OCI-M1 (cell line): Measurements from ENCODE around the gene NXPH4.

Experiments used
- DNase-seq: peaks from one replicate; lab custom pipeline; 2025; lab: John Stamatoyannopoulos, UW

NXPH4 gene

DNA sequence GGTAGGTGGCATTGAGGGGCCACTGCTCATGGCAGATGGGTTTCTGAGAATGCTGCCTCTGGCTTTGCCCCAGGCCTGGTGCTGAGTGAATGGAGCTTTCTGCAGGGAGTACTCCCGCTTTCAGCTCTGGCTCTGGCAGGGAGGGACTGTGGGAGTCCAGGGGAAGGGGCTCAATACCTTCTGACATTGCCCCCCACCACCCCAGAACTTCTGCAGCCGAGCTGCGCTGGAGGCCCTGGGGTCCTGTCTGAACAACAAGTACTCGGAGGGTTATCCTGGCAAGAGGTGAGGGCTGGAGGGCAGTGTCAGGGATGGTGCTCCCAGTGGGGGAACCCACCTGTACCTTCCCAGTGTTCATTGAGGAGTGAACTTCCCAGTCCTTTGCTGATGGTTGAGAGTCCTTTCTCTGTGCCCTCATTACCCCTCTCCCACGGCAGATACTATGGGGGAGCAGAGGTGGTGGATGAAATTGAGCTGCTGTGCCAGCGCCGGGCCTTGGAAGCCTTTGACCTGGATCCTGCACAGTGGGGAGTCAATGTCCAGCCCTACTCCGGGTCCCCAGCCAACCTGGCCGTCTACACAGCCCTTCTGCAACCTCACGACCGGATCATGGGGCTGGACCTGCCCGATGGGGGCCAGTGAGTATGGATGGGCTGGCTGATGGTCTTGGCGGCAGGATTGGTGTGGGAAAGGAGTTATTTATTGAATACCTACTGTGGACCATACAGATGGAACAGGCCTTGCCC, 14.9 kb downstream of the NXPH4 start:
- no peak for DNase-seq

DNA sequence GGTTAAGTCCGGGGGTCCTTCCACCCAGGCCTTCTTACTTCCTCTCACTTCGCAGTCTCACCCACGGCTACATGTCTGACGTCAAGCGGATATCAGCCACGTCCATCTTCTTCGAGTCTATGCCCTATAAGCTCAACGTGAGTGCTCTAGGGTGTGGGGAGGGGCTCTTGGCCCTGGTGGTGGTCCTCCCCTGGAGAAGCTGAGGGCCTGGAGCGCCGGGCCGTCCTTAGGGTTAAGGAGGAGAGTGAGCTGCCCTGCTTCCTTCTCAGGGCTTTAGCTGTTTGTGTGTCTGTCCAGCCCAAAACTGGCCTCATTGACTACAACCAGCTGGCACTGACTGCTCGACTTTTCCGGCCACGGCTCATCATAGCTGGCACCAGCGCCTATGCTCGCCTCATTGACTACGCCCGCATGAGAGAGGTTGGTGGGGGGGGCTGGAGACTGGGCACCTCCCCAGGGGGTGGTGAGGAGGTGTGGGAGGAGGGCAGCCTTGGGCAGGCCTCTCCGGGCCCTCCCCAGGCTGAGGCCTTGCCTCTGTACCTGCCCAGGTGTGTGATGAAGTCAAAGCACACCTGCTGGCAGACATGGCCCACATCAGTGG, 15.7 kb downstream of the NXPH4 start:
- no peak for DNase-seq

DNA sequence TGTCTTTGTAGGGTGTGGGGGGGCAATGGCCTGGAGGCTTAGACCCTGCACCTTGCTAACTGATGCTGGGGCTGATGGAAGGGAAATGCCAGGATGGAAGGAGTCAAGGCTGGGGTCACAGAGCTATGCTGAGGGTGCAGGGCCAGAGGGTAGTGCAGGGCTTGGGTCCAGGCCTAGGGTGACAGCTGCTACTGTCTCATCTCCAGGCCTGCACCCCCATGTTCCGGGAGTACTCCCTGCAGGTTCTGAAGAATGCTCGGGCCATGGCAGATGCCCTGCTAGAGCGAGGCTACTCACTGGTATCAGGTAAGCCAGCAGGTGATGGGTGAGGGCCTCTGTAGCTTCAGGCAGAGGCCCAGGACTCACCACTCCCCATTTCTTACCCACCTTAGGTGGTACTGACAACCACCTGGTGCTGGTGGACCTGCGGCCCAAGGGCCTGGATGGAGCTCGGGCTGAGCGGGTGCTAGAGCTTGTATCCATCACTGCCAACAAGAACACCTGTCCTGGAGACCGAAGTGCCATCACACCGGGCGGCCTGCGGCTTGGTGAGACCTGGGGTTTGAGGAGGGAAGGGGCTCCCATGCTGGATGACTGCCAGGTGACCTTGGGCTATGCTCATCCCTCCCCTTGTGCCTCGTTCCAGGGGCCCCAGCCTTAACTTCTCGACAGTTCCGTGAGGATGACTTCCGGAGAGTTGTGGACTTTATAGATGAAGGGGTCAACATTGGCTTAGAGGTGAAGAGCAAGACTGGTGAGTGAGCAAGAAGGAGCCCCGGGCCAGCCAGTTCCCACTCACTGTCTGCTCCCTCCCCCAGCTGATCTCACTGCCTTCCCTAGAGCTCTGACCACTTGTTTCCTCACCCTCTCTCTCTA, 17.0 kb downstream of the NXPH4 start:
- DNase-seq: no peak

DNA sequence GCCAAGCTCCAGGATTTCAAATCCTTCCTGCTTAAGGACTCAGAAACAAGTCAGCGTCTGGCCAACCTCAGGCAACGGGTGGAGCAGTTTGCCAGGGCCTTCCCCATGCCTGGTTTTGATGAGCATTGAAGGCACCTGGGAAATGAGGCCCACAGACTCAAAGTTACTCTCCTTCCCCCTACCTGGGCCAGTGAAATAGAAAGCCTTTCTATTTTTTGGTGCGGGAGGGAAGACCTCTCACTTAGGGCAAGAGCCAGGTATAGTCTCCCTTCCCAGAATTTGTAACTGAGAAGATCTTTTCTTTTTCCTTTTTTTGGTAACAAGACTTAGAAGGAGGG, 17.6 kb downstream of the NXPH4 start:
- DNase-seq: no peak

DNA sequence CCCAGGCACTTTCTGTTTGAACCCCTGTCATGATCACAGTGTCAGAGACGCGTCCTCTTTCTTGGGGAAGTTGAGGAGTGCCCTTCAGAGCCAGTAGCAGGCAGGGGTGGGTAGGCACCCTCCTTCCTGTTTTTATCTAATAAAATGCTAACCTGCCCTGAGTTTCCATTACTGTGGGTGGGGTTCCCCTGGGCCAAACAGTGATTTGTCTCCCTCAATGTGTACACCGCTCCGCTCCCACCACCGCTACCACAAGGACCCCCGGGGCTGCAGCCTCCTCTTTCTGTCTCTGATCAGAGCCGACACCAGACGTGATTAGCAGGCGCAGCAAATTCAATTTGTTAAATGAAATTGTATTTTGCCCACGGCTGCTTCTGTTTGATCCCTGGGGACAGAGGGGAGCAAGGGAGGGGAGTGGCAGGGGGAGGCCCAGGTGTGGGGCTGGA, 18.0 kb downstream of the NXPH4 start:
- DNase-seq: no peak

DNA sequence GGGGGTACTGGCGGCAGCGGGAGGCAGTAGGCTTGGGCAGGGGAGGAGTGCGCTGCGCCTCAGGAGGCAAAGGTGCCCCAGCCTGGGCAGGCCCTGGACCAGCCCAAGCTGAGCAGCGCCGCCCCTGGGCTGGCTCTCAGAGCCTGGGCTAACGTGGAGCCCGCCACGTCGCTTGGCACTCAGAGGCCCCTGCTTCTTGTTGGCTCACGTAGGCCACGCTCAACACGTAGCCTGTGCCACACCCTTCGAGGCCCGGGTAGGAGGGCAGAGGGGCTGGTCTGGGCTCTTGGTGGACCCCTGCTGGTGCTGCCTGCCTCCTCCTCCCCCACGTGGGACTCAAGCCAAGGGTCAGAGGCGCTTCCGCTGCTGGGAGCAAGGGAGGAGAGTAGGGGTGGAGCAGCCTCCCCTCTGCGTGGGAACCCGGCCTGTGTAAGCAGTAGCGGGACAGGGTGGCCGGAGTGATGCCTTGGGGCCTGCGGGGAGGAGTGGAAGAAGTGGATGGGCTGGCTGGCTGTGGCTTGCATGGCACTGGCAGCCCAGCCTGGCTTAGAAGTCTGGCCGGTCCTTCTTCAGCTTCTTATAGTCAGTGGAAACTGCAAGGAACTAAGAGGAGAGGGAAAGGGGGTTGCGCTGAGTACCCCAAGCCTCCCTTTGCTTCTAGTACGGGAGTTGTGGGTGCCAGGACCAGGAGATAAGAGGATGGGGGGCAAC, 18.6 kb downstream of the NXPH4 start:
- DNase-seq: peak; percentile 19

DNA sequence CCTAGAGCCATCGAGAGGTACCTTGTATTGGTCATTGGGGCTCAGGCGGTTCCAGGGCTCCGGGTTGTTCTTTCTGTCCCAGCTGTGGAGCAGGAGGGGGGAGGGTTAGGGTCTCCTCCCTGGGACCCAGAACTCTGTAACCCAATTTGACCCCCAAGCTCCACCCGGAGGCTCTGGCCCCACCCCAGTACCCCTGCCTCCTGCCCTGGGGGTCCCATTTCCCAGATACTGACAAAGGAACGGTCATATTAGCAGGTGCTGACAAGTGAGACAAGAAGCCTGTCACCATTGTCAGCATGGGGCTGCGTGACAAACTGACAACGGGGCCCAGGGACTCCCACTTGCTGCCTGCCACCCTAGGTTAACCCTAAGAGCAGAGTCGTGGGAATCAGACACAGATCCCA, 19.1 kb downstream of the NXPH4 start:
- no peak for DNase-seq

DNA sequence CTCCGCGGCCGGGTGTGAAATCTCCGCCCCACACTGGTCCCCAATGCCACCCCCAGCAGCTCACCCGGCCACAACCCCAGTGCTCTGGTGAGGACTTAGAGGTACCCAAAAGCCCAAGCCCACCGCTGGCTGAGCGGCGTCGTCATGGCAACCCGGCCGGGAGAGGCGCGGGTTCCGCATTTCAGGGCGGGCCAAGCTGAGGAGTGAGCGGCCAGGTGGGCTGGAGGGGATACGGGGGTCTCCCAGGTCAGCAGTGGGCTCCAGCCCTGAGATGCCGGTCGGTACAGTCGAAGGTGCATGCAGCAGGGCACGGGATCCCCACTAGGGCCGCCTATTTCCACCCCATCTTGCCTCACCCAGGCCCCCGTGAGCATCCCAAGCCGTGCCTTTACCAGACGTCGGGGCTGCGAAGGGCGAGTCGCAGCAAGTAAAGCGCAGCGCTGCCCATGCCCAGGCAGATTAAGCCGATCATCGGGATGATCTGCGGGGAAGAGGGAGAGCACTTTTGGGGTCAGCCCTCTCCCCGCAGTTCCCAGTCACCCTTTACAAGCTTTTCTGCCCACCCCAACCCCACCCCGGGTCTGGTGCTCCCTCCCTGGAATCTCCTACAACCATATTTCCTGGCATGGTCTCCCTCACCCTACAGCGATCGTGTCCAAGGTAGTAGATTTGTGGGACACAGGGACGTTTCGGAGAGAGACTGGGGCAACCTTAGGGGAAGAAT, 19.8 kb downstream of the NXPH4 start:
- no peak for DNase-seq

DNA sequence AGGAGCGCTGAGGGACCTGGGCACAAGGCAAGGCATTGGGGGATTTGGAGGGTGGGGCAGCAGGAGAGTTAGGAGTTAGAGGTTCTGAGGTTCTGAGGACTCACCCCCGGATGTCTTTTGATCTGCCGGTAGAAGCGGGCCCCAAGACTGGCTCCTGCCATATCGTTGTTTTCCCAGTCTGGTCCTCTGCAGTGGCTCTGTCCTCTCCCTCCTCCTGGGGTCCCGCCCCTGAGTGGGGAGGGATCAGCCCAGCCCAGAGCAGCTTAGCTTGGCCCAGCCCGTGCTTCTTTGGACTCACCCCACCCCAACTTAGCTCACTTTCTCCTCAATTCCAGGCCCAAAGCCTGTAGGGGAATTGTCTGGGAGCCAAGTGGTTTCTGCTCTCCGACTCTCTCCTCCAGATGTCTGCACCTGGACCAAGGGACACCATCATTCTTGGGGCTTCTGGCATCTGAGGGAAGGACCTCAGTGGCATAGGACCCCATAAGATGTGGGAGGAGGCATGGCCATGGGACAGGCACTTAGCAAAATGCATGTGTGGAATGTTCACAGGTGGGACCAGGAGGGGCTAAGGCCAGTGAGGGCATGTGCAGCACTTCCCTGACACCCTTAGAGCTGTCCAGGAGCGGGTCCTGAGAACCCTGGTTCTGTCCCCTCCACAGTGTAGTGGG, 20.5 kb downstream of the NXPH4 start:
- DNase-seq: no peak

DNA sequence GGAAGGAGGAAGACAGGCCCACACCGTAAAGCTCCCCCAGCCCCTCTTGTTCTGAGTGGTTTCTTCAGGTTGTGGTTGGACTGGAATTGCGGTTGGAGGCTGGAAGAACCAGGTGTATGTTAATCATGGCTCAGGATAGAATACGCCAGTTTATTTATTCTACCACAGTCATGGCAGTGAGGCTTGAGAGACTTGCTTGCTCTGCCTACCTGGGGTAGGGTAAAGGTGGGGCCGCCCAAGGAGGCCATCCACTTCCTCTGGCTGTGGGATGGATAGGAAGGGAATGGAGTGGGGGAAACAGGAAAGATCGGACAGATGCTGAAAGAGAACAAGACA, 21.0 kb downstream of the NXPH4 start:
- DNase-seq: no peak

DNA sequence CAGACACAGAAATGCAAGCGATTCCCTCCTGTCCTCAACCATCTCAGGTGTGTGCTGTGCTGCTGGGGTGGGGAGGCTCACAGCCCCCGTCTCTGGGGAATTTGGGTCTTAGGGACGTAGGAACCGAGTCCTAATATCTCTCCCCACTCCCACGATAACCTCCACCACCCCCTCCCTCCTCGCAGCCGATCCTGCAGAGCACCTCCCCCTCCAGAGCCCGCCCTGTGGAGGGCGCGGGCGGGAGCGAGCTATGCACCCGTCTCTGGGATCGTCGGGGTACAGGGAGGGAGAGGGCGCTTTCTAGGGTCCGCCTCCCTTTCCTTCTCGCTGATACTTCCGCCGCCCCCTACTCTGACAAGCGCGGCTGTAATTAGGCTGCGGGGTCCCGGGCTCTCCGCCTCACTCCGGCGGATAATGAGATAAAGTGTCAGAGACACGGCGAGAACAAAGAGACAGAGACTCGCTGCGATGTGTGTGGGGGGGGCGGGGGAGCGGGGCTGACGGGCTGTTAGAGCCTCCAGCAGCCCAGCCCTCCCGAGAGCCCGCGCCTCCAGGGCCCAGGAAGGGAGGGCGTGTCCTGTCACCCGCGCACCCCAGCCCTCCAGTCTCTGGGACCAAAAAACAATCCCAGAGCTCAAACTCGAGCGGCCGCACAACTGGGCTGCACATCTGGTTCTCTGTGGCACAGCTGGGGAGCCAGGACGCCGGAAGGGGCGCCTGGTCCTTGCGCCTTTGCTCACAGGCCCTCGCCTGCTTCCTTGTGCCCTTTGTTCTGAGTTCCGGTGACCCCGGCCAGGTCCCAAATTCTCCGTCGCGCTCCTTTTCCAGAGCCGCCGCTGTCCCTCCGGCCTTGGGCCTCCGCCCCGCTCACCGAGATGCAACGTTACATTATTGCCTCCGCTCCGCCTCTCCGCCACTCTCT, 21.6 kb downstream of the NXPH4 start:
- no peak for DNase-seq

DNA sequence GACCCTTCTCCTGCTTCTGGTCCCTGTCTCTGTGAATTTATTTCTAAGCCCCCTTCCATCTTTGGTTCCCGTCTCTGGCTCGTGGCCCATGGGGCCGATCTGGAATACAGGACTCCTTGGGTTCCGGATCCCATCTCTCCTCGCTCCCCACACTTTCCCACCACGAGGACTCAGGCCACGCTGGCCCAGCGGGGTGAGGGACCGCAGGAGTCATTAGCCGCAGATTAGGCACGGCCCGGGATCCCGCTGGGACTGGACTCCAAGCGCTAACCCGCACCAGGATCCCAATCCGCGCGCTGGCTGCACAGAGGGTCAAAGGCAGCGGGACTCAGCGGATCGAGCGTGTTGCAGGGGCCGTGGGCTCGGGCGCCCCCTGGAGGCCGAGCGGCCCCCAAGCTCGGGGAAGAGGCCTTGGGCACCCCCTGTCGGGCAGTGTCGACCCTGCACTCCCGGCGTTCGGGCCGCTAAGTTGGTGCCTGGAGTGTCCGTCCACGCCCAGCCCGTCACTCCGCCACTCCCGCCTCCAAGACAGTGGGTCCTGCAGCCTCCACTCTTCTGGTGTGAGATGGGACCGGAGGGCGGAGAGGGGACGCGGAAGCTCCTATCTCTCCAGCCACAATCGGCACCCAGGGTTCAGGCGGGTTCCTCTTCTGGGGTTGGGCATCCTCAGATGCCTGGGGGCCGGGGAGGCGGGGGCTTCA, 22.4 kb downstream of the NXPH4 start:
- peak; percentile 94 for DNase-seq

DNA sequence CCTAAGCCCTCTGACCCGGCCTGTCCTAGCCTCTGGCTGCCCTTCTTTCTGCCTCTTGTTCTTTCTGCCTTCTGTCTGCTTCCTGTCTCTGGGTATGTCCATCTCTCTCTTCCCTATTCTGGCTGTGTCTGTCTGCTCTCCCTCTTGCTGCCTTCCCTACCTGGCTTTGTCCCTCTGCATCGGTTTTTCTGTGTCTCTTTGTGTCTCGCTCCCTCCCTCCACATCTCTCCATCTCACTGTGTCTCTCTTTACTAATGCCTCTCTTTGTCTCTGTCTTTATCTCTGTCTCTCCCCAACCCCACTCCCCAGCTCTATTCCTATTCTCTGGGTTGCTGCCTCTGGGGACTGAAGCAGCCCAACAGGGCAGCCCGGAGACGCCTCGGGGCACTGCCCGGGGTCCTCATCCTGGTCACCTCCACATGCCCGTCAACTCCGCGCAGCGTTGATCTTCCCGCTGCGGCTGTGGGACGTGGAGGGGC, 23.0 kb downstream of the NXPH4 start:
- DNase-seq: no peak

DNA sequence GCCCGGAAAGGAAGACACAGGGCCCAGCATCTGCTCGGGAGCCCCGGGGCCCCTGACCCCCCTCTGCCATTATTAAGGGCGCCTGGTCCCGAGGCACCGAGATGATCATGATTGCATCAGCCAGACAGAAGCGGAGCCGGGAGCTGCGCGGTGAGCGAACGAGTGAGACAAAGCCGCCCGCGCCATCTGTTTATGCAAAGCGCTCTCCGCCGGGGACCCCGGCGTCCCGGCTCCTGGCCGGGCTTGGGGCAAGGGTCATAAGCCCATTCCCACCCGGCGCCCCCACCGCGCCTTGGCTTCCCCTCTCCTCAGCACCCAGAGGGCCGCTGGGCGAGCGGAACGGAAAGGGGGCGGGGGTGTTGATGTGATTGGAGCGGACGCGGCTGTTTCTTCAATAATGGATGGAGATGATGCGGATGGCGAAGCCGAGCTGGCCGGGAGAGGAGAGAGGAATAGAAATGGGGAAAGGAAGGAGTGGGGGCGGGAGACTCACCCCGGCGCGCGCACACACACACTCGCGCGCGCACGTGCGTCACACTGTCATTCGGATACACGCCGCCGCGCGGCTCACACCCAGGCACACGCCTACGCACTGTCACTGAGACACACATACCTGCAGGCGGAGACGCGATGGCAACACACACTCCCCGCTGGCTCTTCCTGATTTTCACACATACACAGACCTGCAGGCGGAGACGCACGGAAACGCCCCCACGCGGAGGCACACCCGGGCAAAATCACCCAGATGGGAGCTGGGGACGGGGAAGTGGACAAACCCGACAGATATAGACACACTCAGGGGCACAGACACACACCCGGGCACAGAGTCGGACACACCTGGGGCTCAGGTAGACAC, 23.7 kb downstream of the NXPH4 start:
- DNase-seq: peak; percentile 51

DNA sequence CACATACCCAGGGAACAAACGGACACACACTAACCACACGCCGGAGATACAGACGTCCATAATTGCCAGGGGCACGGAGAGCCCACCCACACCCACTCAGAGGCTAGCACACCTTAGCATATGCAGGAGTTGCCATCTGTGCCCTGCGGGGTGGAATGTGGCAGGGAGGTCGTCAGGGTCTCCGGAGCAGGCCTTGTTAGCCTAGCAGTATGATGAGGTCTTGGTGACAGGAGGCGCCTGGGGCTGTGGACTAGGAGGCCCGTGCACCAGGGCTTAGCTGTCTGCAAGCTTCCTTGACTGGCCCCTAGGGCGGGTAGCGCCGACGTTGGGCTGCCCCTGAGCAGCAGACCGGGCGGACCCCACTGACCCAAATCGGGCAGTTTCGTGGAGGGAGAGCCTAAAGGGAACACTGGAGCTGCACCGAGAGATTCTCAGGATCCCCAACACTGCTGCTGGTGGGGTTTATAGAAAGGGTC, 24.4 kb downstream of the NXPH4 start:
- DNase-seq: no peak

DNA sequence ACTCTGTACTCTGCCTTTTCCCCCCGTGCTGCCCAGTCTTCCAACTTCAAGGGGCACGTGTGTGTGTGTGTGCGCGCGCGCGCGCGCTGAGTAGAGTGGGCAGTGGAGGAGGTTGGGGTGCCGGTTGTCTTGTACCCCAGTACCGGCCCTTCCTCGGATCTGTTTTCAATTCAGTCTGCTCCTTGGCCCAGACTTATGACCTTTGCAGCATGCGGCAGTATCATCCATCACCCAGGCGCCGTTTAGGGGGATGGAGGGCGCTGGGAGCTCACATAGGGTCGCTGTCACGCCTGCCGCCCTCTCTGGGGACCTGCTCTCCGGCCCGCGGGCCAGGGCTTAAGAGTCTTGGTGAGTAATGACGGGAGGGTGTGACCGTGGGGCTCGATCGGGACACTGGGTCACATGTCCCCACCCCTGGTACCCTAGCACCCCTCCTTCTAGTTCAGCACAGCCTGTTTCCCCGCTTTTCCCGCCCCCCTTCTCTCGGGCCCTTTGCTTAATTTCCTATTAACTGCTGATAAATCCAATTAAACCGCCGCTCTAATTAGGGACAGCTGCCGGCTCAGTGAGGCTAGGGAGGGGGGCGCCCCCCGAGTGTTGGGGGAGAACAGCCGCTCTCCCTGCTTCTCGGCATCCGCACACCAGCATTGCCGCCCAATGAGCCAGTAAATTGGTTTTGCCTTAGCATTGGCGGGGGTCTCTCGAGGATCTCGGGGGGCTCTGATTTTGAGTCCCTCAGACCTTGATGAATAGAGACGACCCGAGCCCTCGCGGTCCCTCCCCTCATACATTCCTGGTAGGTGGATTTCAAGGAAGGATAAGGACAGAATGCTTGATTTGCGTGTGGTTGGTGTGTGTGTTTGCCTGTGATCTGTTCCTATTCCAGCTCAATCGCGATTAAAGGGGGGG, 25.1 kb downstream of the NXPH4 start:
- no peak for DNase-seq

DNA sequence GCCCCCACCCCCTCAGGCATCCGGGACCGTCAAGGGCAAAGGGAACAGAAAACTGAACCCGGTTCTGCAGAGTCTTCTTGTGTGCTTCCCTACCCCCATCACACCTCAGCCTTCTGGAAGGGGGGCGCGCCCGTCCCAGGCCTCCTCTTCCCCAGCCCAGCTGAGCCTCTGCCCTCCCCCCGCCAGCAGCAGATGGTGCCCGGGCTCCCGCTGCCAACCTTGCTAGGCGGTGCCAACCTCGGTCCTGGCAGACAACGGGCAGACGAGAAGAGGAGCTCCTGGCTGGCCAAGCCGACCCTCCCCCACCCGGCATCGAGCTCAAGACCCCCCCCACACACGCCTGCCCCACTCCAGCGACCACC, 25.7 kb downstream of the NXPH4 start:
- DNase-seq: no peak
